SKM-1 treated with dmso at 0.1 percent for 144 hours (cell line): ENCODE data around the gene ARL6IP1.

Experiments used
- DNase-seq: peaks from one replicate; lab custom pipeline; 2025; ENCODE audit not compliant: unreplicated experiment; lab: John Stamatoyannopoulos, UW

Gene ARL6IP1

GRCh38 chr16:18801145-18801972 lies at the start of gene ARL6IP1:
Gene ARL6IP1 (minus strand): TSS chr16:18801549. CDS start chr16:18801466, 83 bp downstream.
- peak; percentile 97 for DNase-seq

GRCh38 chr16:18846416-18846815 lies 45.1 kb upstream of the ARL6IP1 start:
- no peak for DNase-seq

- DNase-seq = no peak
These were observed 41.2 kb upstream of the ARL6IP1 start for GRCh38 chr16:18842565-18842964.

GRCh38 chr16:18841833-18842525 lies 40.6 kb upstream of the ARL6IP1 start:
- DNase-seq = no peak

- no peak for DNase-seq
These were observed 38.2 kb upstream of the ARL6IP1 start for GRCh38 chr16:18839555-18839954.

GRCh38 chr16:18836702-18837101 lies 35.4 kb upstream of the ARL6IP1 start:
- no peak for DNase-seq

- DNase-seq = no peak
These were observed 33.5 kb upstream of the ARL6IP1 start for GRCh38 chr16:18834864-18835263.

- no peak for DNase-seq
These were observed 32.6 kb upstream of the ARL6IP1 start for GRCh38 chr16:18833707-18834505.

- DNase-seq = no peak
These were observed 31.3 kb upstream of the ARL6IP1 start for GRCh38 chr16:18832613-18833012.

- DNase-seq = no peak
These were observed 30.7 kb upstream of the ARL6IP1 start for GRCh38 chr16:18832006-18832405.

GRCh38 chr16:18829251-18829650 lies 27.9 kb upstream of the ARL6IP1 start:
- no peak for DNase-seq

- no peak for DNase-seq
These were observed 26.5 kb upstream of the ARL6IP1 start for GRCh38 chr16:18827890-18828289.

GRCh38 chr16:18816286-18816685 lies 14.9 kb upstream of the ARL6IP1 start:
- DNase-seq = no peak

GRCh38 chr16:18811925-18812324 lies 10.6 kb upstream of the ARL6IP1 start:
- DNase-seq = no peak

GRCh38 chr16:18809165-18809564 lies 7.8 kb upstream of the ARL6IP1 start:
- DNase-seq = no peak

- DNase-seq = no peak
These were observed 4.0 kb upstream of the ARL6IP1 start for GRCh38 chr16:18805257-18805773.

- no peak for DNase-seq
These were observed 3.2 kb upstream of the ARL6IP1 start for GRCh38 chr16:18804540-18804939.

- peak; percentile 43 for DNase-seq
These were observed 2.5 kb upstream of the ARL6IP1 start for GRCh38 chr16:18803569-18804462.

- no peak for DNase-seq
These were observed 1.5 kb upstream of the ARL6IP1 start for GRCh38 chr16:18802767-18803343.

- no peak for DNase-seq
These were observed 589 bp downstream of the ARL6IP1 start for GRCh38 chr16:18800775-18801144.
